Measurements from ENCODE around the gene SCD5.
"Not testable (repeated sequence)": the region's sequence is repeated elsewhere in the genome, so short reads cannot be mapped to it uniquely, and the experiment has no call there.

Gene SCD5

DNA sequence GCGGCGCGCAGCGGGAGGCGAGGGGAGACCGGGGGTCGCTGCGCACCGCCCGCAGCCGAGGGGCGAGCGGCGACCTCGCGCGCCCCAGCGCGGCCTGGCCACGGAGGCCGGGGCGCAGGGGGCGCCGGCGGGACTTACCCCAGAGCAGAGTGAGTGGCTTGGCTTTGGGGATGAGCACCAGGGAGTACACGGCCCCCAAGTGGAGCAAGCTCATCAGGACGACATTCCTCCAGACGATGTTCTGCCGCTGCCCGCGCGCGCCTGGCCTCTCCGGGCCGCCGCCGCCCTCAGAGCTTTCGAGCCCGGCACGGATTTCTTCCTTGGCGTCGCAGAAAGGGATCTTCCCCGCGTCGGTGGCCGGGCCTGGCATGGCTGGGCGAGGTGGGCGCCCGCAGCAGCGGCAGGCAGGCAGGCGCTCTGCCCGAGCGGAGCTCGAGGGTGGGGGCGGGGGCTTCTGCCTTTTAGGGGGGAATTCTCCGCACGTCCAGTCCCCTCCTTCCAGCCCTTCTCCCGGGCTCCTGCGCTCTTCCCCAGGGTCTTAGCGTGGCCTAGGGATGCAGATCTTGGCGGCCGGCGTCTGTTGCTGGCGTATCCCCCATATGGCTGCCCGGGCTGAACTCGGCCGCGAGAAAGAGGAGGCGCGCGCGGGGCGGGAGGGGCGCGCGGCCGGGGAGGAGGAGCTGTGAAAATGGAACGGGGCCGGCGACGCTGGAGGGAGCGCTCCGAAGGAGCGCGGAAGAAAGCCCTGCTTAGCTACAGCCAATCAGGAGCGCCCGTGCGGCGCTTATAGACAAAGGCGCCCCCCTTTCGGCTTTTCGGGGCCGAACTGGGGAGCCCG, at the start of gene SCD5:
Gene SCD5, minus strand, starts transcription at position 629 of the 838 bp plus-strand sequence. Its CDS starts 259 bp downstream, at position 370.
- no peak for DNase-seq

DNA sequence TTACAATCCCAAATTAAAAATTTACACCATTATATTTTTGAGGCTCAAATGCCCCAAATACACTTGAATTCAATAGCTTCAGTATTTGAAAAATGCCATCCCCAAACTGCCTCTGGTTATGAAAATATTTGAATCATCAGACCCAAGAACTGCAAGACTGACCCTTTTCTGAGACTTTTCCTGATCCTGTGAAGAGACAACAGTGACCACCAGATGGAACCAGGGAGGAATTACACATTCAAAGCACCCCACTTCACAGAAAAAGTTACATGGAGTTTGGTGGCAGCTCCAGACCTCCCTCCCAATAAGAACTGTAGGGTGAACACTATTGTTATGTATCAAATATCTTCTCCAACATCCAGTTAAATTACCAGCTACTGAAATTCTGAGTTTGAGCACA, 44.0 kb upstream of the SCD5 start:
- no peak for DNase-seq

DNA sequence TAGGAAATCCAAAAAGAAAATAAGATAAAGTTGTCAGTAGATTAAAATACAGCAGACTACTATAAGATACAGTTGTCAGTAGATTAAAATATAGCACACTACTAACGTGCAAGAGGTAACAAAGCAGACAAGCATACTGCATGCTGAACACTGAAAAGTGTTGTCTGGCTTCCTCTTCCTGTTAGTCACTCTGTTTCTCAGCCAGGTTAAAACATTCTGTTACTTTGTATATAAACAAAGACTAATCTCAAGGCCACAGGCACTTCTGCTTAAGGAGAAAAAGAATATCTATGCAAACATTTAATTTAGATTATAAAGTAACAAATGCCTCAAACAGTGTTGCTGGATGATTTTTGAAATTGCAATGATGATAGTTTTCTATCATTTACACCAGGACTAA, 41.0 kb upstream of the SCD5 start:
- no peak for DNase-seq

DNA sequence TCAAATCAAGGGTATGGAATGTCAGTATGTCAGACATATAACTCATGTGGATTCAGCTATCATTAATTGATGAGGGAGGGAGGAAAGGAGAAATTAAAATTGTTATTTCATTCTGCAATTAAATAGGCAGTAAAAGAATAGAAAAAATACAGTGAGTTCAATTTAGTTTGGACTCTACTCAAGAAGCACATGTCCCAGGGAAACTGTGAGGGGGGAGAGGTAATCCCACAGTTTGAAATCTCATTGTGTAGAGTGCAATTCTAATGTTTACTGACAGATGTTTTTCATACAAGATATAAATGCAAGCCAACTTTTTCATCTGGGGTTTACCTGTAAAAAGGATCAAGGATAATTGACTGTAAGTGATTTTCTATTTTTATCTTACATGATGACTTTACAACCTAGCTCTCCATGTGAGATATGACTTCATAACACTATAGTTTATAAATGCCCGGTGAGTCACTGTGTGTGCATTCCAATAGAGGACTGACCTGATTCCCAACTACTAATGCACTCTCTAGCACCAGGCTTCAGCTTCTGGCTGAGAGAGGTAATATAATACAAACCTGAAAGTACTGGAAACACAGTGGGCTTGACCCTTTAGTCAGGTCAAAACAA, 35.2 kb upstream of the SCD5 start:
- DNase-seq: no peak

DNA sequence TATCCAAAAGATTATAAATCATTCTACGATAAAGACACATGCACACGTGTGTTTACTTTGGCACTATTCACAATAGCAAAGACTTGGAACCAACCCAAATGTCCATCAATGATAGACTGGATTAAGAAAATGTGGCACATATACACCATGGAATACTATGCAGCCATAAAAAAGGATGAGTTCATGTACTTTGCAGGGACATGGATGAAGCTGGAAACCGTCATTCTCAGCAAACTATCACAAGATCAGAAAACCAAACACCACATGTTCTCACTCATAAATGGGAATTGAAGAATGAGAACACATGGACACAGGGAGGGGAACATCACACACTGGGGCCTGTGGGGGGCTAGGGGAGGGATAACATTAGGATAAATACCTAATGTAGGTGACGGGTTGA, 34.5 kb upstream of the SCD5 start:
- not testable (repeated sequence) for DNase-seq

DNA sequence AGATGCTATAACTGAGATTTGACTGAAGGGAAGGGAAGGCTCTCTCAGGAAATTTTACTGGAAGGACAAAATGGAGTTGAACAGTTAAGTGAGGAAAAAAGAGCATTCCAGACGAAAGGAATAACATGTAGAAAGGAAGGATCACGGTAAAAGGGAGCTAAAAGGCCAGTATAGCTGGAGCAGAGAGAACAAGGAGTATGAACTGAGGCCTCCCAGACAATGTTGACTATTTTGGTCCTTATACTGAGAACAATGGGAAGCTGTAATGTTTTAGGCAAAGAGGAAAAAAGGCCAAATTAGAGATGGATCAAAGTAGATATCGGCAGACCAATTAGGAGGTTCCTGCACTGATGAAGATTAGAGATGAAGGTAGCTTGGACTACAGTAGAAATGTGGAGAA, 26.8 kb upstream of the SCD5 start:
- DNase-seq: no peak

DNA sequence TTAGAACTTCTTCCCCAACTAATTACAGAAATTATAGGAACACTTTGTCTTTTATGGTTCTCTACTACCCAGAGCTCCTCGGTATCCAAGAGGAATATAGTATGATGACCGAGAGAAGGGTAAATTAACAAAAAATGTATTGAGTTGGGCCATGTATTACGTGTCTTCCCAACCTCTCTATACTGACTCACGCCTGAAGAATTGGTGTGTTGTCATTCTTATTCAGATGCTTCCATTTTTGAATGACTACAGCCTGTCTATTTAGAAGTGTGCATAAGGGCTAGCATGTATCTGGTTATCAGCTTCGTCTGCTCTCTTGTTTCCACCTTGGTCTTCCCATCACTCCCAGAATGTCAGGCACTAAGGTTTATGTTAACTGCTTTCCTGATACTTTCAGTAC, 24.5 kb upstream of the SCD5 start:
- no peak for DNase-seq

DNA sequence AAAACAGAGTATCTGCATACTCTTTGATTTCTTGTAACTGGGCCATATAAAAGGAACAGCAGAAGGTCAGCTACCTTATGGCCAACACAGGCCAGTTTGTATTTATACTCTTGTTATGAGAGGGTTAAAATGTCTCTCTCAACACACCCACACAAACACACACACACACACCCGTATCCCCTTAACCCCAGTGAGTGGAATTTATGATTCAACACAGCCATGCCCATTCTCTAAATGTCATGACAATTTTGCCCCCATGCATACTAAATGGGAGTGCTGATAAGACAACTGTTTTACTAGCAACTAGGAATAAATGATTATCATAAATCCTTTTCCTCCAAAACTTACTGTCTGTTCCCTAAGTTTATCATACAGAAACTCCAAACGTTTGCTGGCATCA, 22.1 kb upstream of the SCD5 start:
- no peak for DNase-seq

DNA sequence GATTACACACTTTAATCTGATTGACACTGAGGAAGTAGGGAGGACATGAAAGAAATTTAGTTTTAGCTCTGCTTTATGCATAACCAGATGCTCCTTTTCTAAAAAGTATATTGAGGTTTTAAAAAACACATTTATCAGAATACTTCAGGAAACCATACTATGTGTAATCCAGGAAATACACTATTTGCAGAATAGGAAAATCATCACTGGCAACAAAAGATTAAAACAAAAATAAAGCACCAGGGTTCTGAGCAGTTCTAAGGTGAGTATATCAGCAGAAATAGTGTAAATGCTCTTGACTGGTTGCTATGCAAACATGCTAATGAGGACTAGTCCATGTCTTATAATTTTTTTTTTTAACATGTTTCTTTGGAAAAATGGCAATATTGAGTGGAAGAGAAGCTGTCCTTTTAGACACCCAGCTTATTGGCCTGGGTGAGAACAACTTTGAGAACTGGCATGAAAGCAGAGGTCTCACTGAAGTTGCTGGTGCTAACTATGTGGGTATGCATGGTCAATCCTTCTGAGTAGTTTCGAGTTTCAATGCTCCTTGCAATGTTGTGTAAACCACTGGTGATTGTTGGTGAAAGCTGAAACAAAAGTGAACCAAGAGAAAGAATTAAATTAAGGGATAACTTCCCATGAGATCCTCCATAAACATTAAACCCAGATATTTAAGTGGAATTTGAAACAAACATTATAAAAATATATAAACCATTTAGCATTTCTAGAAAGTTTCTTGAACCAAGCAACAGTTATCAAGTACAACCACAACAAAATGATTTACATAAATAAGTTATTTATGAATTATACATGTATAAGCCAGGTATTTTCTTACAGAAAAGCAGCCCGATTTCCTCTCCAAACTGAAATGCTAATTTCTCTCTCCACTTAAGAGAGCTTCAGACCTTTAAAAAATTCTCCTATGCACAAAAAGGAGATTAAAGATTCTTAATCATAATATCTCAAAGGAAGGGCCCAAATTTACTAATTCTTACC, 20.4 kb upstream of the SCD5 start:
- DNase-seq: no peak

DNA sequence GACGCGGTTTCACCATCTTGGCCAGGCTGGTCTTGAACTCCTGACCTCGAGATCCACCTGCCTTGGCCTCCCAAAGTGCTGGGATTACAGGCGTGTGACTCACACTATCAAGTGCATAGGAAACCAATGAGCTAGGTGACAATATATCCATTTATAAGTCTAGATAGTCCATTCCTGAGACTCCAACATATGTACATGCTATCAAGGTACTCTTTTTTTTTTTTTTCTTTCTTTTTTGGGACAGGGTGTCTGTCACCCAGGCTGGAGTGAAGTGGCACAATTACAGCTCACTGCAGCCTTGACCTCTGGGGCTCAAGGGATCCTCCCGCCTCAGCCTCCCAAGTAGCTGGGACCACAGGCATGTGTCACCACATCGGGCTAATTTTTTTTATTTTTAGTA, 18.3 kb upstream of the SCD5 start:
- DNase-seq: not testable (repeated sequence)

DNA sequence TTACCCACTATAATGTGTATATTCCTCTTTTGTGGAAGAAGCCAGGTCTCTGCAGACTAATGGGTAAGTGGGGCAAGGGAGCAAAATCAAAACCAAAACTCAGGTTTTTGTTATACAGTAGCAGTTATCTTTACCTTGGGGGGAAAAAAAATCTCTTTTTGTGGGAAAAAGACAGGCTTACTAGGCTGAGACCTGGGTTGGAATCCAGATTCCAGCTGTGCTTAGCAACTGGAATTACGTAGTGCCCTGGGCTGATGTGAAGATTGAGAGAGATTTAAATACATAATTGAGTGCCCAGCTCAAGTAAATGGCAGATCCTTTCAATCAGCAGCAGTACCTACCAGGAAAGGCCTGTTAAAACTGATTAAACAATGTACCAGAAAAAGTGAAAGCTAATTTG, 15.4 kb upstream of the SCD5 start:
- DNase-seq: no peak

DNA sequence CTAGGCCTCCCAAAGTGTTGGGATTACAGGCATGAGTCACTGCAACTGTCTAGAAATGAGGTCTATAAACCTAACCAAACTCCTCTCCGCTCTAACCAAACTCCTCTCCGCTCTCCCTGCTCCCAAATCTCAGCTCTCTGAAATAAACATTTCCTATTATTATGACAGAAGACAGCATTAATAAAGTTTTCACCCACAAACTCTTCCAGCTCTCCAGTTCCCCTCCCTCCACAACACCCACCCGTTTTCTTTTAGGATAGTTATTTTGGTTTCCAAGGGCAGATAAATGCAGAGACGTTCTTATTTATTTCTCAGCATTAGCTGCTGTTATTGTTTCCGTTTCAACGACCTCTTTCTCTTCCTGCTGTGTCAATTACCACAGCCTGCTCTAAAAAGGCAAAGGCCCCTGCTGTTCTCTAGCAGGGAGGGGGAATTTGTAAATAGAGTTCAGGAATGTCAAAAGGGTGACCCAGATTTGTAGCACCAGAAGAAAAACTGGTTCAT, 13.3 kb upstream of the SCD5 start:
- no peak for DNase-seq

DNA sequence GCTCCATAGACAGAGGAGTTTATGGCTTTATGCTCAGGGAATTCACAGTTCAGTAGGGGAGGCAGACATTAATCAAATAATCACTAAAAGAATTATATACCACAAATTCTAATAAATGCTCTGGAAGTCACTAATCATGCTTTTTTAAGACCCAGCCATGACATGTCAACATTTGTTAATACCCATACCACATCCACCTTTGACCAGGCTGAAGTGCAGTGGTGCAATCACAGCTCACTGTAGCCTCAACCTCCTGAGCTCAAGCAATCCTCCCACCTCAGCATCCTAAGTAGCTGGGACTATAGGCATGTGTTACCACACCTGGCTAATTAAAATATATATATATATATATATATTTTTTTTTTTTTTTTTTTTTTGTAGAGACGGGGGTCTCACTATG, 12.8 kb upstream of the SCD5 start:
- DNase-seq: no peak

DNA sequence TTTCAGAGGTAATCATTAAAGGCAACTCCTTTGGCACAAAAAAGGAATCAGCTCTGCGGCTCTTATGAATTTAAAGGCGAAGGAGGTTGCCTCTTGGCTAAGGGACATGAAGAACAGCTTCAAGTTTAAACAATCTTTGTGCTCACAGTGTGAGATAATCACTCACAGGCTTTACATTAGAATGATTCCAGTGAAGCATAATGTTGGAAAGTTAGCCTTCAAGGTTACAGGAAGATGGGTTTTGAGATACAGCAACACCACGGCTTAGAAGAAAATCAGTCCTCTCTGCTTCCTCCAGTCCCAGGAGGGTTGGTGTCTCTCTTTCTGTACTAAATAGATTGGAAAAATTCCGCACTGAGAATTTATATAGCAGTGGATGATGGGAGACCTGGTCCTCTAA, 11.6 kb upstream of the SCD5 start:
- DNase-seq: no peak

DNA sequence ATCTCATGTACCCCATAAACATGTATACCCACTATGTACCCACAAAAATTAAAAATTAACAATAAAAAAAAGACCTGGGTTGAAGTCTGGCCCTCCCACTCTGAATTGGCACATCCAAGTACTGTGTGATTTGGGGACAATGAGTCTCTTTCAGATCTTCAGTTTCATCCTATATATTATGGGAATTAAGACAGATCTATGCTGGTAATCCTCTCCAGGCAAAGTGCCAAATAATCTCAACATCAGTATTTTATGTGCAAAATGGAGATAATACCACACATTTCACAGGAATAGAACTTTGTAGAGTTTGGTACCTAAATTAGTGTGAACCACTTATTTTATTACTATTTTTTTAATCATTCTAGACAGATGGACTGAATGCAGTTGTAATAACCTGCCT, 11.0 kb upstream of the SCD5 start:
- DNase-seq: no peak

DNA sequence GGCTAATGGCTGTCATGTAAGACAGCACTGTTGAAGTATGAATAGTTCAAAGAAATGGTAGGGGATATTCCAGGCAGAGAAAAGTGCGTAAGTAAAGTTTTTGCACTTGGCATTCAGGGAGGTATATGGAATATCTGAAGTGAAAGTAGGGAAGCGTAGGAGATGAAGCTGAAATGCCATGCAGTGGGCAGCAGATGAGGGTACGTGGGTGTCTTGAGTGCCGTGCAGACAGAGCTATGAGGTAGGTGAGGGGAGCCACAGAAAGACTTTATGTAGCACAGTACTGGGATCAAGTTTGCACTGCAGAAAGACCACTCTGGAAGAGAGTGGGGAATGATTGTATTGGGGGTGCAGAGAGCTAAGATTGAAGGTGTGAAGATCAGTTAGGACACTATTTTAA, 5.2 kb upstream of the SCD5 start:
- no peak for DNase-seq

DNA sequence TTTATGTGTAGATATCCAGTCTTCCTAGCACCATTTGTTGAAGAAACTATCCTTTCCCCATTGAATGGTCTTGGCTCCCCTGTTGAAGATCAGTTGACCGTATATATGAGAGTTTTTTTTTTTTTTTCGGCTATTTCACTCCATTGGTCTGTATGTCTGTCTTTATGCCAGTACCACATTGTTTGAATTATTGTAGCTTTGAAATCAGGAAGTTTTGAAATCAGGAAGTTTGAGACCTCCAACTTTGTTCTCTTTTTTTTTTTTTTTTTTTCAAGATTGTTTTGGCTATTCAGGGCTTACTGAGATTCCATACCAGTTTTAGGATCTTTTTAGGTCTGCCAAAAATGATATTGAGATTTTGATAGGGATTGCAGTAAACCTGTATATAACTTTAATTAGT, 4.3 kb upstream of the SCD5 start:
- DNase-seq: no peak

DNA sequence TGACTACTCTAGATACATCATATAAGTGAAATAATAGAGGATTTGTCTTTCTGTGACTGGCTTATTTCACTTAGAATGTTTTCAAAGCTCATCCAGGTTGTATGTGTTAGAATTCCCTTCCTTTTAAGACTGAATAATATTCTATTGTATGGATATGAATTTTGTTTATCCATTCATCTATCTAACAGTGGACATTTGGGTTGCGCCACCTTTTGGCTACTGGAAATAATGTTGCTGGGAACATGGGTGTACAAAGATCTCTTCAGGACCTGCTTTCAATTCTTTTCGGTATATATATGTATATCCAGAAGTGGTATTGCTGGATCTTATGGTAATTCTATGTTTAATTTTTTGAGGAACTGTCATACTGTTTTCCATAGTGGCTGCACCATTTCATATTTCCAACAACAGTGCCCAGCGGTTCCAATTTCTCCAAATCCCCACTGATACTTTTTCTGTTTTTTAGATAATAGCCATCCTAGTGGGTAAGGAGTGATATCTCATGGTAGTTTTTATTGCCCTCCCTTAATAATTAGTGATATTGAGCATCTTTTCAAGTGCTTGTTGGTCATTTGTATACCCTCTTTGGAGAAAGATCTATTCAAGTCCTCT, 3.4 kb upstream of the SCD5 start:
- no peak for DNase-seq

DNA sequence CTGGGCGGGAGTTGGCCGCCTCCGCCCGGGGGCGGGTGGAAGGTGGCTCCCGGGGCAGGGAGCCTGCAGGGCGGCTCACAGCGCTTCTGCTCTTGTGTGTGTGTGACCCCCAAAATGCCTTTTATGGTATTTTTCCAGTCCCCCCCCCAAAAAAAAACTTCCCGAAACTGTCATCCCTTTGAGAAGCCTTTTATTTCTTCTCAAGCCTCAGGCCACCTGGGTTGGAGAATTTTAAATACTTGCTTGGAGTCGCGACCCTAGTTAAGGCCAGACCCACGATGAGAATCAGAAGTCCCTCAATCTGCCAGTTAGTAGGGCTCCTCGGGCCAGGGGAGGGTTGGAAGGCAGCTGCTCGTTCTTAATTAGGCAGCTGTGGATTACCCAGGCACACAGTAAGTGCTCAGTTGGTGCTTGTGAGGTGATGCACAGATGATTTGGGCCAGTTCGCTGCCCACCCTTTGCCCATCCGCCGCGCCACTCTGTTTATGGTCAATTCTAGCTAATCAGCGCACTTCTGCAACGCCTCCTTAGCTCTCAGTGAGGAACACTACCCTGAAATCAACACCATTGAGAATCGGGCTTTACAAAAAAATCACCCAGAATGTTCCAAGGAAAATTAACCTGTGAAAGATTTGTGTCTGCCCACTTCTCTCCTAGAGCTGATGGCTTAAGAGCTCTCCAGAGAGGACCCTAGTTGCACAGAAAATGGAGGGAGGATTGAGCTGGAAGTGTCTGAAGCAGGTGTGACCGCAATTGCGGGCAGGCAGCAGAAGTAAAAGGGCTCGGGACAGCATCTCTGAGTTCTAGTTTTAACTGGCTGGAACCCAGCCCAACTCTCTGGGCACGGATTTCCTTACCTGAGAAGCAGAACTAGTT, 648 bp upstream of the SCD5 start:
- no peak for DNase-seq

DNA sequence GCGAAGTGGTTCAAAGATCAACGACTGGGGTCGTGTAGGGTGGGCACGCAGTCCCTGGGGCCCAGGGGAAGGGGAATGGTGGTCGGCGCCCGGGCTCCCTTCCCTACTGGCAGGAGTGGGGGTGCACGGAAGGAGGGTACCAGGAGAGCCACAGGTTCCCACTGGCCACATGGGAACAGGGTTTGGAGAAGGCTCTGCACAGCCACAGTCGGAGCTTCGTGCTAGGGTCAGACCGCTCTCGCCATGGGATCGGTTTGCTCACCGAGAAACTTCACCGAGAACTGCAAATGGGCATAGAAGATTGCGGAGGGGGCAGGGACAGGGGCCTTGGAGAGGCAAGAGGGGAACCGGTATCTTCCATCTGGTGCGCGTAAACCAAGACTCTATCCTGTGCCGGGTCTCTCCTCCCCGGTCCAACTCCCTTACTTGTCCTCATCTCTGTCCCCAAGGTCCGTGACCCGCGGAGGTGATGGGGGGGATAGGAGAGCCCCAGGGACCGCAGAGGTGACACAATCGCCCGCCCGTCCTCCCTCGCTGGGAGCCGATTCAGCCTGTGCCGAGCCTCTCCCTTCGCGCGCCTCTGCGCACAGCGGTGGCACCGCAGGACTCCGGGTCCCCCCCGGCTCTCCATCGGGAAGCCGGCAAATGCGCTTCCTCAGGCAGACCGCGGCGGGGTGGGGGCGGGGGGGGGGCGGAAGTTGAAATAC, 1.0 kb downstream of the SCD5 start:
- no peak for DNase-seq

DNA sequence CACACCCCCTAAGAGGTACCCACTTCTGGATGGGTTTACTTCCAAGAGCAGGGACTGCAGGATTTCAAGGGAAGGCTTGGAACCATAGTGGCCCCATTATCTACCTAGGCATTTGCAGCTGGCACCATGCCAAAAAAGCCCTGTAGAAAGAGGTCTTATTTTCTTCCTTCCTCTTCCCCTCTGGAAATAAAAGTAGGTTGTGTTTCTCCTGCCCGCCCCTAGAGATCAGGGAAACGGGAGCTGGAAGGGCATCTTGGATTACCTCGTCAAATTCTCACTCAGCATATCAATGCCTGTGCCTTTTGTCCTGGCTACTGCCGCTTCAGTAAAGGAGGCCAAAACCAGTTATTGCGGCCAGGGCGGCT, 1.6 kb downstream of the SCD5 start:
- DNase-seq: no peak

All from NCI-H526 treated with DMSO at 0.1 percent for 48 hours (cell line).